BJ (cell line): Measurements from ENCODE around the gene LATS1. TPM values are rescaled to one million over a fixed set of nuclear protein-coding genes. Genes with fewer than 3 reads are reported as not detected.
"Not testable (repeated sequence)": the region's sequence is repeated elsewhere in the genome, so short reads cannot be mapped to it uniquely, and the experiment has no call there.

ENCODE experiments used
- CTCF ChIA-PET: fragments of 350-600 bp; formaldehyde crosslinking; extraction: SDS; loops from one replicate; lab custom pipeline; 2021; ENCODE audit warnings: antibody characterized with exemption, inconsistent platforms; lab: Yijun Ruan, JAX
- POLR2A ChIA-PET: fragments of 300-600 bp; sonication (Branson Sonifier 250); formaldehyde crosslinking; extraction: SDS; loops from one replicate; lab custom pipeline; 2021; ENCODE audit warnings: antibody characterized with exemption; lab: Charles Lee
- DNase-seq: peaks from one replicate; pipeline ENCODE4 v3.0.0-alpha.2; 2011; ENCODE audit warnings: low read depth
- H3K27me3 ChIP-seq: 2 replicates; pipeline ENCODE4 v1.6.0; 2011; ENCODE audit warnings: low read length; ENCODE audit not compliant: control insufficient read depth, insufficient read depth
- H3K36me3 ChIP-seq: 2 replicates; pipeline ENCODE4 v1.5.1; 2011; ENCODE audit warnings: low read length; ENCODE audit not compliant: control insufficient read depth, insufficient read depth
- H3K4me3 ChIP-seq: 2 replicates; pipeline ENCODE4 v1.5.1; 2011; ENCODE audit warnings: low read depth, mild to moderate bottlenecking, control low read depth, low read length
- CTCF ChIP-seq: IDR thresholded peaks from 2 replicates; pipeline ENCODE4 v1.5.1; 2011; ENCODE audit warnings: low read depth, mild to moderate bottlenecking, control low read depth, inconsistent platforms, low read length, moderate library complexity; ENCODE audit not compliant: insufficient read depth
- polyA plus RNA-seq: library from polyadenylated mRNA; depleted of rRNA; stranded (reverse); fragments of >200 nt; gene quantifications from 2 replicates; pipeline ENCODE4 v1.2.3, GENCODE V29; 2011

LATS1 gene
- polyA plus RNA-seq, 1 experiment = 12.4 TPM

- ChIA-PET POLR2A (no interaction called here), CTCF (no interaction called here)
- TF ChIP-seq CTCF = no peak
- no peak overlapping the region for H3K4me3 ChIP-seq
- no peak for DNase-seq
- H3K27me3 ChIP-seq = no peaks in the 10 kb centered on the region
- H3K36me3 ChIP-seq = peaks cover 5% of the 10 kb centered on the region
These were observed 36.7 kb downstream of the LATS1 start for GRCh38 chr6:149681209-149681608.

GRCh38 chr6:149680503-149680902 is 37.4 kb downstream of the LATS1 start:
- no peak for DNase-seq
- Histone ChIP-seq H3K4me3 (no peak overlapping the region), H3K36me3 (peaks cover 4% of the 10 kb centered on the region), H3K27me3 (no peaks in the 10 kb centered on the region)
- ChIA-PET POLR2A (no interaction called here), CTCF (no interaction called here)
- TF ChIP-seq CTCF = no peak

DNA sequence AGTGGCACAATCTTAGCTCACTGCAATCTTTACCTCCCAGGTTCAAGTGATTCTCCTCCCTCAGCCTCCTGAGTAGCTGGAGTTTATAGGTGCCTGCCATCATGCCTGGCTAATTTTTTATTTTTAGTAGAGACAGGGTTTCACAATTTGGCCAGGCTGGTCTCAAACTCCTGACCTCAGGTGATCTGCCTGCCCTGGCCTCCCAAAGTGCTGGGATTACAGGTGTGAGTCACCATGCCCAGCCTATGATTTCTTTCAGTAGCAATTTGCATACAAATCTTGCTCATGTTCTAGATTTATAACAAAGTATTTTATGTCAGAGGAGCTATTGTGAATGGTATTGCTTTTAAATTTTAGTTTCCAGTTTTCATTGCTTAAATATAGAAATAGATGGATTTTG is 45.6 kb downstream of the LATS1 start:
- H3K4me3 ChIP-seq = not testable (repeated sequence)

GRCh38 chr6:149660028-149660427 is 57.9 kb downstream of the LATS1 start:
- ChIA-PET POLR2A (no interaction called here), CTCF (interaction anchor here (0.7 to 1.7 kb wide), 2 partner anchors 12 to 58 kb away, joined by 3 to 4 read pairs; partner anchors contain the start of gene LATS1)
- no peak for TF ChIP-seq CTCF
- Histone ChIP-seq H3K4me3 (no peak overlapping the region), H3K36me3 (peaks cover 3% of the 10 kb centered on the region; the same call in 1 of the 2 replicates), H3K27me3 (no peaks in the 10 kb centered on the region)
- DNase-seq = no peak

More for the DNA sequence above, 45.6 kb downstream of the LATS1 start:
- CTCF ChIA-PET = interaction anchor here (1.1 kb wide), 1 partner anchor 22 kb away, joined by 3 read pairs; no protein-coding TSS in a partner anchor
- POLR2A ChIA-PET, DNase-seq, H3K27me3 ChIP-seq, H3K36me3 ChIP-seq: not testable (repeated sequence)

- H3K36me3 ChIP-seq = peaks cover 2% of the 10 kb centered on the region; the same call in 1 of the 2 replicates
- POLR2A ChIA-PET = no interaction called here
- CTCF ChIA-PET = no interaction called here
These were observed 60.5 kb downstream of the LATS1 start for GRCh38 chr6:149657441-149657840.

More at GRCh38 chr6:149657441-149657840, 60.5 kb downstream of the LATS1 start:
- H3K27me3 ChIP-seq = no peaks in the 10 kb centered on the region
- no peak for DNase-seq
- no peak overlapping the region for H3K4me3 ChIP-seq
- TF ChIP-seq CTCF = no peak
